ENCODE results near the gene SGCD. TPM values are rescaled to one million over a fixed set of nuclear protein-coding genes. Genes with fewer than 3 reads are reported as not detected.

Gene SGCD
- total RNA-seq, 1 experiment from 2014 or later, result not detected

DNA sequence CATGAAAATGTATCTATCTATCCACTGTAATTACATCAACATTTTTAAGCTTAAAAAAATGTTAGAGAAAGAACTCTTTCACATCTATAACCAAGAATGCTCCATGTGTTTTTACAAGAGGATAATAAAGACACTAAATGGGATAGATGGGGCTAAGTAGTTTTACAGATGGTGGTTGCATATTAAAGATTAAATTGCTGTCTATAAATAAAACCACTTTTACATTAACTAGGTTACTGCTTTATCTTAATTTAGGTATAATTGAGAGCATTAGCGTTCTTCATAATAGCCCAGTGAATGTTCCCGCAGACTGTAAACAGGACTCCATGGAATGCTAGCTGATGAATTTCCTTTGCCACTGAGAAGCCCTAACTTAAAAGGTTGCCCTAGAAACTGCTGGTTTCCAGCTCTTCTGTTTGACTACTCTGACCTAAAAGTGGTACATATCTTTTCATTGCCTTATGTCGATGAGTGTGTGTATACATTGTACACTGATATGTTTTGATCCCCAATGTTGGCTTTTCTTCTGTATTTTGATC, 117.9 kb downstream of the SGCD start:
- CTCF ChIA-PET, result no interaction called here
- H3K27ac ChIP-seq (ENCODE audit: low read length), result no peak overlapping the region
- H3K9me3 ChIP-seq (ENCODE audit: control insufficient read depth, insufficient read depth, low read depth, low read length), result no peaks in the 10 kb centered on the region
- intact Hi-C loops (cut with micrococcal nuclease; ENCODE audit: unreplicated experiment), result no loop called here
- no TSS peak for BruUV-seq (replicated peaks)
- DNase-seq (ENCODE audit: low read depth, low spot score), result no peak
- TF ChIP-seq, protein P1, sequence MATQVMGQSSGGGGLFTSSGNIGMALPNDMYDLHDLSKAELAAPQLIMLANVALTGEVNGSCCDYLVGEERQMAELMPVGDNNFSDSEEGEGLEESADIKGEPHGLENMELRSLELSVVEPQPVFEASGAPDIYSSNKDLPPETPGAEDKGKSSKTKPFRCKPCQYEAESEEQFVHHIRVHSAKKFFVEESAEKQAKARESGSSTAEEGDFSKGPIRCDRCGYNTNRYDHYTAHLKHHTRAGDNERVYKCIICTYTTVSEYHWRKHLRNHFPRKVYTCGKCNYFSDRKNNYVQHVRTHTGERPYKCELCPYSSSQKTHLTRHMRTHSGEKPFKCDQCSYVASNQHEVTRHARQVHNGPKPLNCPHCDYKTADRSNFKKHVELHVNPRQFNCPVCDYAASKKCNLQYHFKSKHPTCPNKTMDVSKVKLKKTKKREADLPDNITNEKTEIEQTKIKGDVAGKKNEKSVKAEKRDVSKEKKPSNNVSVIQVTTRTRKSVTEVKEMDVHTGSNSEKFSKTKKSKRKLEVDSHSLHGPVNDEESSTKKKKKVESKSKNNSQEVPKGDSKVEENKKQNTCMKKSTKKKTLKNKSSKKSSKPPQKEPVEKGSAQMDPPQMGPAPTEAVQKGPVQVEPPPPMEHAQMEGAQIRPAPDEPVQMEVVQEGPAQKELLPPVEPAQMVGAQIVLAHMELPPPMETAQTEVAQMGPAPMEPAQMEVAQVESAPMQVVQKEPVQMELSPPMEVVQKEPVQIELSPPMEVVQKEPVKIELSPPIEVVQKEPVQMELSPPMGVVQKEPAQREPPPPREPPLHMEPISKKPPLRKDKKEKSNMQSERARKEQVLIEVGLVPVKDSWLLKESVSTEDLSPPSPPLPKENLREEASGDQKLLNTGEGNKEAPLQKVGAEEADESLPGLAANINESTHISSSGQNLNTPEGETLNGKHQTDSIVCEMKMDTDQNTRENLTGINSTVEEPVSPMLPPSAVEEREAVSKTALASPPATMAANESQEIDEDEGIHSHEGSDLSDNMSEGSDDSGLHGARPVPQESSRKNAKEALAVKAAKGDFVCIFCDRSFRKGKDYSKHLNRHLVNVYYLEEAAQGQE (IDR thresholded peaks at IDR 0.05; ENCODE audit: insufficient read depth in 1 of 2, low read depth in 2 of 2, low read length in 1 of 2), result no peak
- TF ChIP-seq SIN3A (IDR thresholded peaks at IDR 0.05; ENCODE audit: borderline replicate concordance, insufficient read depth, low read depth, low read length) (no peak), TCF7L2 (IDR thresholded peaks at IDR 0.05; ENCODE audit: low read depth, low read length) (no peak), POLR2AphosphoS5 (IDR thresholded peaks at IDR 0.05; ENCODE audit: low read depth, low read length) (no peak)
- TF ChIP-seq, protein P2, sequence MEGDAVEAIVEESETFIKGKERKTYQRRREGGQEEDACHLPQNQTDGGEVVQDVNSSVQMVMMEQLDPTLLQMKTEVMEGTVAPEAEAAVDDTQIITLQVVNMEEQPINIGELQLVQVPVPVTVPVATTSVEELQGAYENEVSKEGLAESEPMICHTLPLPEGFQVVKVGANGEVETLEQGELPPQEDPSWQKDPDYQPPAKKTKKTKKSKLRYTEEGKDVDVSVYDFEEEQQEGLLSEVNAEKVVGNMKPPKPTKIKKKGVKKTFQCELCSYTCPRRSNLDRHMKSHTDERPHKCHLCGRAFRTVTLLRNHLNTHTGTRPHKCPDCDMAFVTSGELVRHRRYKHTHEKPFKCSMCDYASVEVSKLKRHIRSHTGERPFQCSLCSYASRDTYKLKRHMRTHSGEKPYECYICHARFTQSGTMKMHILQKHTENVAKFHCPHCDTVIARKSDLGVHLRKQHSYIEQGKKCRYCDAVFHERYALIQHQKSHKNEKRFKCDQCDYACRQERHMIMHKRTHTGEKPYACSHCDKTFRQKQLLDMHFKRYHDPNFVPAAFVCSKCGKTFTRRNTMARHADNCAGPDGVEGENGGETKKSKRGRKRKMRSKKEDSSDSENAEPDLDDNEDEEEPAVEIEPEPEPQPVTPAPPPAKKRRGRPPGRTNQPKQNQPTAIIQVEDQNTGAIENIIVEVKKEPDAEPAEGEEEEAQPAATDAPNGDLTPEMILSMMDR (IDR thresholded peaks at IDR 0.05), result no peak
- no peaks in the 10 kb centered on the region for H3K4me1 ChIP-seq (ENCODE audit: control insufficient read depth, insufficient read depth, low read length)
- no peaks in the 10 kb centered on the region for H3K36me3 ChIP-seq (ENCODE audit: control insufficient read depth, insufficient read depth, low read length)
- in situ Hi-C loops (cut with HindIII; ENCODE audit: low pct_unique_long_range_greater_than_20kb, low sequenced_read_pairs), result no loop called here
- no peak overlapping the region for H3K4me3 ChIP-seq (ENCODE audit: low read depth in 2 of 2, low read length in 2 of 2)
- POLR2A ChIA-PET, result no interaction called here
- no peak for ATAC-seq
- H3K27me3 ChIP-seq (ENCODE audit: control insufficient read depth, insufficient read depth, low read length), result no peaks in the 10 kb centered on the region

DNA sequence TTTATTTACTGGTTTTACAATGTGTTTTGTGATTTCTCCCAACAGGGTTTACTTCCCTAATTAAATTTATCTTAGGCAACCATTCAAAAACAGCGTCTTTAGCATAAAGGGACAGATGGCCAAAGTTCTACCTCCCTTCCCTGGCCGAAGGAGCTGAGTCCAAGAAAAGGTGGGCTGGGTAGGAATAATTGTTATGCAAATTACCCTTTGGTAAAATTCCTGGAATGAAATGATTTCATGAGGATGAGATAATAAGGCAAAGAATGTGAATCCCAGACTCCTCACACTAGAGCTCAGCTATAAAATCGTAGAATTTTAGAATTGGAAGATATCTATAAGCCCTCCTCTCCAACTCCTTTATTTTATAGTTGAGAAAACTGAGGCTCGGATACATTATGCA, 119.6 kb downstream of the SGCD start:
- POLR2A ChIA-PET, result no interaction called here
- in situ Hi-C loops (cut with HindIII; ENCODE audit: low pct_unique_long_range_greater_than_20kb, low sequenced_read_pairs), result no loop called here
- no peak for ATAC-seq
- Histone ChIP-seq H3K4me3 (ENCODE audit: low read depth in 2 of 2, low read length in 2 of 2) (no peak overlapping the region), H3K36me3 (ENCODE audit: control insufficient read depth, insufficient read depth, low read length) (no peaks in the 10 kb centered on the region), H3K4me1 (ENCODE audit: control insufficient read depth, insufficient read depth, low read length) (no peaks in the 10 kb centered on the region), H3K27me3 (ENCODE audit: control insufficient read depth, insufficient read depth, low read length) (no peaks in the 10 kb centered on the region), H3K27ac (ENCODE audit: low read length) (no peak overlapping the region), H3K9me3 (ENCODE audit: control insufficient read depth, insufficient read depth, low read depth, low read length) (no peaks in the 10 kb centered on the region)
- DNase-seq (ENCODE audit: low read depth, low spot score), result no peak
- BruUV-seq (replicated peaks), result no TSS peak
- intact Hi-C loops (cut with micrococcal nuclease; ENCODE audit: unreplicated experiment), result no loop called here
- CTCF ChIA-PET, result no interaction called here
- TF ChIP-seq, protein P2 (IDR thresholded peaks at IDR 0.05), result no peak
- TF ChIP-seq SIN3A (IDR thresholded peaks at IDR 0.05; ENCODE audit: borderline replicate concordance, insufficient read depth, low read depth, low read length), result no peak
- TF ChIP-seq TCF7L2 (IDR thresholded peaks at IDR 0.05; ENCODE audit: low read depth, low read length), result no peak
- TF ChIP-seq, protein P1 (IDR thresholded peaks at IDR 0.05; ENCODE audit: insufficient read depth in 1 of 2, low read depth in 2 of 2, low read length in 1 of 2), result no peak
- no peak for TF ChIP-seq POLR2AphosphoS5 (IDR thresholded peaks at IDR 0.05; ENCODE audit: low read depth, low read length)

All from Panc1 (cell line).